HG02938 (cell line): ENCODE data around the gene MAT2B.

Source experiments
- ATAC-seq: cut with Tn5 transposase; IDR thresholded peaks from one replicate; pipeline ENCODE4 v1.9.1; 2021; ENCODE audit warnings: mild to moderate bottlenecking, moderate library complexity; ENCODE audit not compliant: unreplicated experiment

Gene MAT2B

DNA sequence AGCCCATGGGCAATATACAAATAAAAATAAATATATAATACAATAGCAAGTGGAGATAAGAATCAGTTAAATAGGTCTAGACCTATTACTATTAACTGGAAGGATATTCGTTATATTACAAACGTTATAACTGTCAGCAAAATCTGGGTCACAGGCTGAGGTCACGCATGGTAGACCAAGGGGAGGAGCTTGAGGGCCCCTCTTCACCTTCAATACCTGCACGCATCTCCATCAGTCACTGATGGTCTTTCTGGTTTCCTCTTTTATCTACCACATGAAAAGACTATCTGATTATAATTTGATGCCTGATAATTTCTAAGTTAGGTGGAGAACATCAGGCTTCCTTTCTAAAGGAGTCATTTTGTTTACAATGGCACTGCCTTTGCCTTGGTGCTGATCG is 43.2 kb downstream of the MAT2B start:
- no peak for ATAC-seq

DNA sequence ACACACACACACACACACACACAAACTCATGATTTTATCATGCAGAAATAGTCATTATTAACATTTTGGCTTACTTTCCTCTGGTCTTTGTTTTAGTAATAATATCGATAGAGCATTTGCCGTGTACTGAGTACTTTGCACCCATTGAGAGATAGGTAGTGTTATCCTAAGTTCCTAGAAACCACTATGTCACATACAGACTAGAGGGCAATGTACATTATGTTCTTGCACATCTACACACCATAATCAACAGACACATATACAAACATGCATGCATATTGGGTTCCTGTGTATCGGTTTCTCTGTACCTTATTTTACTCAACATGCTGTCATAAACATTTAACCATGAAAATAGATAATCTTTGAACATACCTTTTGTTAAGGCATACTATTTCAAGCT is 45.7 kb downstream of the MAT2B start:
- ATAC-seq, result no peak

GRCh38 chr5:163552536-163552935 is 47.1 kb downstream of the MAT2B start:
- ATAC-seq, result no peak

DNA sequence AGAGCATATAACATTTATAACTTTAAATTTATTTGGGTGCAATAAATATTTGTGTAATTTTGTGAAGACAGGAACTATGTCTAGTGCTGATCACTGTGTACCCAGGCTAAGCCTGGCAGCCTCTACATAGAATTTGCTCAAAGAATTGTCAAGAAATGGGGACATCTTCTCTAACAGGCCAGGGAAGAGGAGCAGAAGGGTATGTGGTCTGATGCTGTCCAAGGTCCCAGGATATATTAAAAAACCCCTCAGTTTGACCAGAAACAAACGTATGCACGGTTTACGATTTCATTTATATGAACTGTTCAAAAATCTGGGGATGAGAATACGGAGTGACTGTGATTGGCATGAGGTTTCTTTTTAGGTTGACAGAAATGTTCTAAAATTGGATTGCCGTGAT is 55.9 kb downstream of the MAT2B start:
- no peak for ATAC-seq

GRCh38 chr5:163562071-163562470 is 56.7 kb downstream of the MAT2B start:
- ATAC-seq, result no peak

DNA sequence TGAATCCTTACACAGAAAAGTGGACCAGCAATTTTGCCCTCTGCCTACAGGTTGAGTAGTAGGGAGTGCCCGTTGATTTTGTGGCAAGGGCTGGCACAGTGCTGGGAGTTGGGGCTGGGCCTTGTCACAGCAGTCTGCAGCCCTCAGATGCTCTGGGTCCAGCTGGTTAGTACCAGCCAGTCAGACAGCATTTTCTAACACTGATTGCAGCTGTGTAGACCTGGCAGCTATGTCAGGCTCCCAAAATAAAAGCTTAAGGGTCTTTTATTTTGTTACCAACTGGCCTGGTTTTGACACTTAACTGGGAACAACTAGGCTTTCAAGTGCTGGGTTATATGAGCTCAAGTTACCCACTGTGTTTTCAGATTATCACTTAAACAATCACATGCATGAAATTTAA is 57.7 kb downstream of the MAT2B start:
- no peak for ATAC-seq

DNA sequence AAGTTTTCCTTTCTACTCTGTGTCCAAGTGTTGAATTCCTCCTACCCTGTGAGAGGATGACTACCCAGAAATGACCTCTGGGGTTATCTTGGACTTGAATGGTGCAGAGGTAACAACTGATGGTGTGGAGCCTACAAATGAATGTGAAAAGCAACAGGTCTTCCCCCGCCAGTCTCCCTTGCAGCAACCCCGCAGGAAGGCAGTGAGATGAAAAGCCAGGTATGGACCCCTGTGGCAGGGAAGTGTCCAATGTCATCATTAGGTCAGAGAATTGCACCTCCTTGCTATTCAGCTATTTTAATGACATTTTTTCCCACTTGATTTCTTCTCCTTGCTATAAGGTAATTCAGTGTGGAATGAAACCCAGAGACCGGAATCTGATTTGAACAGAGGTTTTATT is 58.5 kb downstream of the MAT2B start:
- no peak for ATAC-seq

DNA sequence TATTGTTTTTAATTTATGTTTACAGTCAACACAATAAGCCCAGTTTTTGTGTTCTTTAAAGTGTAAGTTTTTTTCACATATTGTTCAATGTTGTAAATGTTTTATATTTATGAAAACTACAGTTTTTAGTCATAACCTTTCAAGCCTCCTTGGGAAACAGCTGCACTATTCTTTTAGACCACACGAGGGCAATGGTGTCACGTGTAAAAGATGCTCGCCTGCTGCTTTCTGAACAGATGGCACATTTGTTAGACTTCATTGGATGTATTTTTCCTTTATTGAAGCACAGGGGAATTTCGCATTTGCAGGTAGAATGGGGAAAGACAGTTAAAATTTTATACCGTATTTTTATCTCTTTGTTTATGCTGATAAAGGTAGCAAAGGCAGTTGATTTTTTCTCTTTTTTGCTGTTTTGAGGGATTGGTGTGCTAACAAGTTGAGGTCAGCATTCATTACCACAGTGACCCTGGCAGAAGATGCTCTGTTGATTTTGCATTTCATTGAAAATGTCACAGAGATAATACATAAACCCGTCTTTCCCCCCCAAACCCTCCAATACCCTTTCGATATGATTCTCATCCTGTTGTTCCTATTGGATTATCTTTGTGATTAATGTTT is 59.0 kb downstream of the MAT2B start:
- ATAC-seq, result peak; percentile 41

GRCh38 chr5:163565492-163565891 is 60.1 kb downstream of the MAT2B start:
- no peak for ATAC-seq

DNA sequence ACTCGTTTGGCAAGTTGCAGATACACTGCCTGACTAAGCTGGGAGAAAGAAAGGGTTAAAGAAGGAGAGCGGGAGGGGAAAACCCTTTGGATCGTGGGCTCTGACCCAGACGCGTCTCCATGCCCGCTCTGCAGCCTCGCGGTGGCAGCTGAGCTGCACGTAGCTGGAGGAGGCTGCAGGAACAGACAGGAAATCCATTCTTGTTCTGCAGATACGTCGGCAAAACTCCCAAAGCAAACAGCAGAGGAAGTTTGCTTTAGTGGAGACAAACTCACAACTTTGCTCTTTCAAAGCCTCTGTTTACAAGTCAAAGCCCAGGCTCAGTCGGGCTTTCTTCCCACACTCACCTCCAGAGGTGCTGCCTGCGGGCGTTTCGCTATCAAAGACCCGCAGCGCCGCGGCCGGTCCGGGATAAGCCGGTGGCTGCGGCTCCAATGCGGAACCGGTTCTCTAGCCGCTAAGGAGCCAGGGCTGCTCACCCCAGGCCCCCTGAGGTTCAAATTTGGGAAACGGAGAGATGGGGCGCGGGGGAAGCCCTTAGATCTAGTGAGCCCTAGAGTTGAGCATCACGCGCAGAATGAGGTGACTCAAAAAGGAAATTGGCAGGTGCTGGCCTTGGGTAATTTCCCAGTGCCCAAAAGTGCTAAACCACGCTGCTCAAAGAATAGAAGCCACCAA is 60.7 kb downstream of the MAT2B start:
- peak; percentile 68 for ATAC-seq

DNA sequence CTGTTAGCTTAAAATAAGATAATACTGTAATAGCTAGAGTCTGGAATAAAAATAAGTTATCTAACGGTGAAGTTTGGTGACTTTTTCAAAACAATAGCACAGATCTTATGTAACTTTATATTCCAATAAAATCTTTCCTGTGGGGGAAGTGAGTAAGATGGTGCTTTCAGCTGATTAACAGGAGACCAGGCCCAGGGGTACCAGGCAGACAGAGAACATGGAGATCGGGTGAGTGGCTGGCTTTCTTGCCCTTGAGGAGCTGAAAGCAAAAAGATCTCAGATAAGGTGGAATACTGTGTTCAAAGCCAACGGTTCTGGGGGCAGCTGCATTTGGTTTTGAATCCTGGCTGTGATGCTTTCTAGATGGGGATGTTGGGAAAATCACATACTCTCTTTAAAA is 61.3 kb downstream of the MAT2B start:
- no peak for ATAC-seq

DNA sequence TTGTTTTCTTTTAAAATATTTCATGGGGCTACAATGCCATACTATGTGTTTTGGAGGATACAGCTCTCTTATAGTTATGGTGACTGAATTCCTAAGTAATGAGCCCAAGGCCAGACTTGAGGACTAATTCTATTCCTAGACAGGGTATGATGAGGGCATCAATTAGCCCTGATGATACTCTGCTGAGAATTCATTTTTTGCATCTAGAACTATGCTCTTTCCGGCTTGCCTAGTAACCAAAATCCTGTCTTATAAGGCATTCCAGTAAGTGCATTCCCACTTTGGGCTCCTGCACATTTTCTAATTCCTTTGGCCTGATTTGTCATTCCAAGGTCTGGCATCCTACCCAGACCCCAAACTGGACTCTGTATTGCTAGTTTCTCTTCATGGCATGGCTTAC is 62.4 kb downstream of the MAT2B start:
- ATAC-seq, result no peak
